Myocyte (in vitro differentiated cells): ENCODE results near the gene ZNF511. TPM values are rescaled to one million over a fixed set of nuclear protein-coding genes. Genes with fewer than 3 reads are reported as not detected.
A peak's percentile ranks its signal among the peaks of the same experiment; 100 is the strongest.
"Not testable (repeated sequence)": the region's sequence is repeated elsewhere in the genome, so short reads cannot be mapped to it uniquely, and the experiment has no call there.

Experiments used
- DNase-seq: peaks from one replicate; pipeline ENCODE4 v3.0.0-alpha.2; 2012; ENCODE audit warnings: low read depth
- total RNA-seq: library from RNA; depleted of rRNA; stranded (reverse); fragments of >200 nt; gene quantifications from 2 replicates; pipeline ENCODE4 v1.2.3, GENCODE V29; 2014

ZNF511 gene
- total RNA-seq, 1 donor from 2014 or later: 25.8 TPM

DNA sequence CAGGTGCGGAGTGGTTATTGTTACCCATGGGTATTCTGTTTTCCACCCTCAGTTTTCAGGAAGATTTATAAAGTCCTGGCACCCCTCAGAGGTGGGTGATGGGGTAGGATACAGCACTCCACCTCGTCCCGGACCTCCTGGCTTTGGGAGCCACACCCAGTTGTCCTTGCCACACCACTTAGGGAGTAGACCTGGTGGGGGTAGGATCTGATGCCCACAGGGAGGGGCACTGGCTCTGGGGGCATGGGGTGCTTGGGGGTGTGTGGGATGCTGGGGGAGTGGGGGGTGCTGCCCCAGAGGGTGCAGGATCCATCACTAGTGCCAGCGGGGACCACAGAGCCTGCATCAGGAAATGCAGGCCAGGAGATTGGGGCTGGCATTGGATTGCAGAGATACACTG is 4.5 kb downstream of the ZNF511 start:
- no peak for DNase-seq

GRCh38 chr10:133314911-133315310 is 6.2 kb downstream of the ZNF511 start:
- DNase-seq: no peak

GRCh38 chr10:133315847-133316246 is 7.1 kb downstream of the ZNF511 start:
- DNase-seq: peak; percentile 10

GRCh38 chr10:133316266-133316665 is 7.6 kb downstream of the ZNF511 start:
- DNase-seq: peak; percentile 32

- DNase-seq: no peak
Measured at GRCh38 chr10:133316732-133317131, 8.0 kb downstream of the ZNF511 start.

DNA sequence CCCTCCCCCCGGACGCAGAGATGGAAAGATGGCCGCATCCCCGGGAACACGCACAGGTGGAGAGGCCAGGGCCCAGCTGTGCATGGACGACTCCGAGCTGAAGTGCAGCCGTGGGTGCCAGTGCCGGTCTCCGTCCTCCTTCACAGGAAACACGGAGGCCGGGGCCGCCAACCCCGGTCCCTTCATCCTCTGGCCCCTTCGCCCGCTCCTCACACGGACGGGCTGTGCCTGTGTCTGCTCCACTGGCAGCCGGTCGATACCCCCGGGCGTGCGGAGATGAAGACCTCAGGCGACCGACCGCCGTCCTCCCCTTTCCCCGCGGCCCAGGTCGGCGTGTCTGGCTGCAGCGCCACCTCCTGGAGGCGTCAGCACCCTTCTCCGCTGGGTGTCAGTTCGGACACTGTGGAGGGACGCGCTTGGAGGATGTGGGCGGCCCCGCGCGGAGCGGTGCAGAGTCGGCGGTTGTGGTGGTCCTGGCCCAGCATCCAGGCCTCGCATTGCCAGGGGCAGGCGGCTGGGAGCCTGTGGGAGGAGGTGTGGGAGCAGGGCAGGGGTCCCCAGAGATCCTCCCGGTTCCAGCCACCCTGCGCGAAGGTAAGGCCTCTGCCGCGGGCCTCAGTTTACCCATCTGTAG is 9.9 kb downstream of the ZNF511 start:
- peak; percentile 49 for DNase-seq

DNA sequence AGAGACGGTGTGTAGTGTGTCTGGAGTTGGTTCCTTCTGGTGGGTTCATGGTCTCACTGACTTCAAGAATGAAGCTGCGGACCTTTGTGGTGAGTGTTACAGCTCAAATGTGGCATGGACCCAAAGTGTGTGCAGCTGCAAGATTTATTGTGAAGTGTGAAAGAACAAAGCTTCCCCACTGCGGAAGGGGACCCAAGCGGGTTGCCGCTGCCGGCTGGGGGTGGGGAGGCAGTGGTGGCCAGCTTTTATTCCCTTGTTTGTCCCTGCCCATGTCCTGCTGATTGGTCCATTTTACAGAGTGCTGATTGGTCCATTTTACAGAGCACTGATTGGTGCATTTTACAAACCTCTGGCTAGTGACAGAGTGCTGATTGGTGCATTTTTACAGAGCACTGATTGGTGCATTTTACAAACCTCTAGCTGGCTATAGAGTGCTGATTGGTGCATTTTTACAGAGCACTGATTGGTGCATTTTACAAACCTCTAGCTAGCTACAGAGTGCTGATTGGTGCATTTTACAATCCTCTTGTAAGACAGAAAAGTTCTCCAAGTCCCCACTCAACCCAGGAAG is 12.2 kb downstream of the ZNF511 start:
- DNase-seq: not testable (repeated sequence)

GRCh38 chr10:133322064-133322709 is 13.5 kb downstream of the ZNF511 start:
- DNase-seq: not testable (repeated sequence)

GRCh38 chr10:133324198-133324792 is 15.6 kb downstream of the ZNF511 start:
- DNase-seq: peak; percentile 47

DNA sequence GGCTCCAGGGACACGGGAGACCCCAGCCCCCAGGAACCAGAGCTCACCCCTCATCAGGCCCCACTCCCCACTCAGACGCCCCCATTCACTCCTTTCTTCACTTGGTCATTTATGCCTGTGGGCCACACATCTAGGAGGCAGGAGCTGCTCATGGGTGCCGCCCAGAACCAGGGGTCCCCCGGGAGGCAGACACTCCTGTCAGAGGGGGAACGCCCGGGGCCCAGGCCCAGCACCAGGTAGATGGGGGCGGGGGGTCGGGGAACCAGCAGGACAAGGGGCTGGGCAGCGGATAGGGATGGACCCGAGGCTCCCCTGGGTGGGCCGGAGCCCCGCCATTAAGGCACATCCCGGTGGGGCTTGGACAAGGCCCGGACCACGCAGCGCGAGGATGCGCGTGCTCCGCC is 16.1 kb downstream of the ZNF511 start:
- no peak for DNase-seq

- no peak for DNase-seq
Measured at GRCh38 chr10:133325440-133326222, 16.9 kb downstream of the ZNF511 start.

- DNase-seq: no peak
Measured at GRCh38 chr10:133326223-133326551, 17.5 kb downstream of the ZNF511 start.

- DNase-seq: no peak
Measured at GRCh38 chr10:133326745-133327650, 18.3 kb downstream of the ZNF511 start.

- DNase-seq: peak; percentile 84
Measured at GRCh38 chr10:133327651-133328357, 19.1 kb downstream of the ZNF511 start.

- no peak for DNase-seq
Measured at GRCh38 chr10:133328358-133329343, 19.9 kb downstream of the ZNF511 start.

- peak; percentile 86 for DNase-seq
Measured at GRCh38 chr10:133329491-133330202, 20.9 kb downstream of the ZNF511 start.

DNA sequence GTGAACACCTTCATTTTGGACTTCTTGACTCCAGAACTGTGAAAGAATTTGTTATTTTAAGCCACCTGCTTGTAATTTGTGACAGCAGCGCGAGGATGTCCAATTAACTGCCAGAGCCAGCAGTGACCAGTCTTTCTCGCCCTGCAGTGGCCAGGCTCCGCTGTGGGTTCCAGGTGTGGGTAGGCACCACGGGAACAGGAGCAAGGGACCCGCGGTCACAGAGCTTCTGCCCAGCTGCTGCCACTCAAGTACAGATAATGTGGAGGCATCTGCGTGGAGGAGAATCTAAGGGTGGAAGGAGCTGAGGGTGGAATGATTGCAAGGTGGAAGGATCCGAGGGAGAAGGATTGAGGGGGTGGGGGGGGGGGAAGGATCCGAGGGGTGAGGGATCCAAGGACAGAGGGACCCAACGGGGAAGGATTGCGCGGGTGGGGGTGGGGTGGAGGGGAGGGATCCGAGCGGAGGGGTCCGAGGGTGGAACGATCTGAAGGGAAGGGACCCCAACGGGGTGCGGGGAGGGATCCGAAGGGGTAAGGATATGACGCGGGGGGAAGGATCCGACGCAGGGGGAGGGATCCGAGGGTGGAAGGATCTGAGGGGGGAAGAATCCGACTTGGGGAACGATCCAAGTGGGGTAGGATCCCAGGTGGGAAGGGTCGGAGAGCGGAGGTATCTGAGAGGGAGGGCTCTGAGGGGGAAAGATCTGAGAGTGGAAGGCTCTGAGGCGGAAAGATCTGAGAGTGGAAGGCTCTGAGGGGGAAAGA is 24.4 kb downstream of the ZNF511 start:
- DNase-seq: no peak
